Stimulated activated naive B cell treated with anti-CD40 and anti-IgM and Interleukin-4, amounts not matched to agents 10 μg/mL and 1 μg/mL and 100 μg/mL, for 72 hours (primary cell): Measurements from ENCODE around the gene CHD2.
"Not testable (repeated sequence)": the region's sequence is repeated elsewhere in the genome, so short reads cannot be mapped to it uniquely, and the experiment has no call there.

Experiments used
- ATAC-seq, 2 donors: fragments of 150-1000 bp; cut with Tn5 transposase; replicated peaks; 2 replicates each; pipeline ENCODE4 v1.10.0; 2021; ENCODE audit warnings: moderate library complexity in 1 of 2
- DNase-seq: peaks from one replicate; pipeline ENCODE4 v3.0.0; 2021
- H3K27ac Mint-ChIP-seq: one replicate; pipeline ENCODE4 v1.8.0; 2022; ENCODE audit warnings: mild to moderate bottlenecking, mixed read lengths
- H3K27me3 Mint-ChIP-seq, 2 donors: one replicate each; pipeline ENCODE4 v1.8.0; 2022; ENCODE audit warnings: mixed read lengths in 2 of 2
- H3K36me3 Mint-ChIP-seq, 2 donors: one replicate each; pipeline ENCODE4 v1.8.0; 2022; ENCODE audit warnings: mixed read lengths in 2 of 2, mild to moderate bottlenecking in 1 of 2
- H3K4me1 Mint-ChIP-seq, 2 donors: one replicate each; pipeline ENCODE4 v1.8.0; 2022; ENCODE audit warnings: mixed read lengths in 2 of 2, mild to moderate bottlenecking in 1 of 2
- H3K4me3 Mint-ChIP-seq, 2 donors: one replicate each; pipeline ENCODE4 v1.8.0; 2022; ENCODE audit warnings: mild to moderate bottlenecking in 2 of 2, mixed read lengths in 2 of 2, moderate library complexity in 1 of 2
- H3K9me3 Mint-ChIP-seq, 2 donors: one replicate each; pipeline ENCODE4 v1.8.0; 2022; ENCODE audit warnings: mixed read lengths in 2 of 2, mild to moderate bottlenecking in 1 of 2

CHD2 gene

GRCh38 chr15:92899948-92900730, at the start of gene CHD2:
Gene CHD2 (plus strand): TSS chr15:92900324. CDS start chr15:92901238, 914 bp downstream.
- Mint-ChIP-seq H3K4me1 (peaks cover 17 to 46% of the 10 kb centered on the region in 2 donors), H3K4me3 (peak within 1 kb of the TSS; percentile 97 to 100), H3K27me3 (no peaks in the 10 kb centered on the region), H3K27ac (peak within 1 kb of the TSS; percentile 100), H3K36me3 (peaks cover 53 to 70% of the 10 kb centered on the region in 2 donors), H3K9me3 (peaks cover 7 to 8% of the 10 kb centered on the region in 2 donors)
- ATAC-seq: peak; percentile 79 to 80
- peak; percentile 73 for DNase-seq

- ATAC-seq: no peak
- H3K27me3 Mint-ChIP-seq: no peaks in the 10 kb centered on the region
- H3K9me3 Mint-ChIP-seq: peaks cover 0 to 2% of the 10 kb centered on the region in 2 donors
- peaks cover 13 to 33% of the 10 kb centered on the region in 2 donors for H3K4me1 Mint-ChIP-seq
- no peak overlapping the region for H3K4me3 Mint-ChIP-seq
- H3K27ac Mint-ChIP-seq: no peak overlapping the region
- no peaks in the 10 kb centered on the region for H3K36me3 Mint-ChIP-seq
- DNase-seq: no peak
Measured at GRCh38 chr15:92853222-92853621, 46.9 kb upstream of the CHD2 start.

- no peak for DNase-seq
- H3K4me1 Mint-ChIP-seq: peaks cover 0 to 6% of the 10 kb centered on the region in 2 donors
- no peak overlapping the region for H3K27ac Mint-ChIP-seq
Measured at GRCh38 chr15:92861742-92862141, 38.4 kb upstream of the CHD2 start.

GRCh38 chr15:92864127-92864814, 35.9 kb upstream of the CHD2 start:
- Mint-ChIP-seq H3K4me3 (no peak overlapping the region), H3K4me1 (peaks cover 0 to 3% of the 10 kb centered on the region in 2 donors), H3K9me3 (peaks cover 5 to 6% of the 10 kb centered on the region in 2 donors), H3K27me3 (no peaks in the 10 kb centered on the region), H3K36me3 (peaks cover 5 to 6% of the 10 kb centered on the region in 2 donors), H3K27ac (no peak overlapping the region)
- DNase-seq: no peak
- ATAC-seq: no peak

More at GRCh38 chr15:92861742-92862141, 38.4 kb upstream of the CHD2 start:
- Mint-ChIP-seq H3K36me3 (peaks cover 5 to 6% of the 10 kb centered on the region in 2 donors), H3K9me3 (peaks cover 5 to 6% of the 10 kb centered on the region in 2 donors), H3K4me3 (no peak overlapping the region), H3K27me3 (no peaks in the 10 kb centered on the region)
- no peak for ATAC-seq

- Mint-ChIP-seq H3K4me1 (no peaks in the 10 kb centered on the region), H3K4me3 (no peak overlapping the region), H3K27ac (no peak overlapping the region), H3K9me3 (no peaks in the 10 kb centered on the region), H3K36me3 (no peaks in the 10 kb centered on the region), H3K27me3 (no peaks in the 10 kb centered on the region)
- DNase-seq (no peak), ATAC-seq (no peak)
Measured at GRCh38 chr15:92869263-92869940, 30.7 kb upstream of the CHD2 start.

- no peak for ATAC-seq
- H3K27ac Mint-ChIP-seq: no peak overlapping the region
- H3K4me1 Mint-ChIP-seq: no peaks in the 10 kb centered on the region
- no peak for DNase-seq
- no peaks in the 10 kb centered on the region for H3K27me3 Mint-ChIP-seq
- H3K4me3 Mint-ChIP-seq: no peak overlapping the region
- no peaks in the 10 kb centered on the region for H3K9me3 Mint-ChIP-seq
- H3K36me3 Mint-ChIP-seq: no peaks in the 10 kb centered on the region
Measured at GRCh38 chr15:92870010-92870591, 30.0 kb upstream of the CHD2 start.

GRCh38 chr15:92872967-92873366, 27.2 kb upstream of the CHD2 start:
- H3K4me3 Mint-ChIP-seq, H3K4me1 Mint-ChIP-seq, H3K36me3 Mint-ChIP-seq, ATAC-seq, H3K9me3 Mint-ChIP-seq, H3K27me3 Mint-ChIP-seq, H3K27ac Mint-ChIP-seq, DNase-seq: not testable (repeated sequence)

GRCh38 chr15:92877000-92877399, 23.1 kb upstream of the CHD2 start:
- Mint-ChIP-seq H3K4me1 (peaks cover 4 to 33% of the 10 kb centered on the region in 2 donors), H3K27ac (no peak overlapping the region), H3K36me3 (peaks cover 0 to 2% of the 10 kb centered on the region in 2 donors), H3K9me3 (no peaks in the 10 kb centered on the region), H3K4me3 (no peak overlapping the region), H3K27me3 (no peaks in the 10 kb centered on the region)
- no peak for ATAC-seq
- DNase-seq: no peak

GRCh38 chr15:92877416-92877815, 22.7 kb upstream of the CHD2 start:
- Mint-ChIP-seq H3K4me1 (peaks cover 6 to 37% of the 10 kb centered on the region in 2 donors), H3K4me3 (no peak overlapping the region), H3K9me3 (no peaks in the 10 kb centered on the region), H3K27ac (no peak overlapping the region), H3K36me3 (peaks cover 0 to 3% of the 10 kb centered on the region in 2 donors), H3K27me3 (no peaks in the 10 kb centered on the region)
- no peak for DNase-seq
- ATAC-seq: no peak

GRCh38 chr15:92878593-92879053, 21.5 kb upstream of the CHD2 start:
- DNase-seq: no peak
- Mint-ChIP-seq H3K36me3 (peaks cover 2 to 6% of the 10 kb centered on the region in 2 donors), H3K4me1 (peaks cover 6 to 37% of the 10 kb centered on the region in 2 donors), H3K27me3 (no peaks in the 10 kb centered on the region), H3K9me3 (no peaks in the 10 kb centered on the region), H3K4me3 (no peak overlapping the region), H3K27ac (peak overlapping the region; percentile 15)
- no peak for ATAC-seq

GRCh38 chr15:92879949-92880725, 20.0 kb upstream of the CHD2 start:
- no peak for DNase-seq
- no peaks in the 10 kb centered on the region for H3K27me3 Mint-ChIP-seq
- no peak overlapping the region for H3K27ac Mint-ChIP-seq
- H3K36me3 Mint-ChIP-seq: peaks cover 17 to 19% of the 10 kb centered on the region in 2 donors
- H3K4me3 Mint-ChIP-seq: no peak overlapping the region
- no peak for ATAC-seq
- H3K4me1 Mint-ChIP-seq: peaks cover 6 to 37% of the 10 kb centered on the region in 2 donors
- H3K9me3 Mint-ChIP-seq: no peaks in the 10 kb centered on the region

- Mint-ChIP-seq H3K4me3 (peak overlapping the region; percentile 37 to 54), H3K36me3 (peaks cover 17 to 19% of the 10 kb centered on the region in 2 donors), H3K4me1 (peaks cover 6 to 37% of the 10 kb centered on the region in 2 donors), H3K9me3 (no peaks in the 10 kb centered on the region), H3K27me3 (no peaks in the 10 kb centered on the region), H3K27ac (peak overlapping the region; percentile 75)
- ATAC-seq (no peak), DNase-seq (no peak)
Measured at GRCh38 chr15:92880796-92881195, 19.3 kb upstream of the CHD2 start.

GRCh38 chr15:92881211-92881754, 18.8 kb upstream of the CHD2 start:
- no peaks in the 10 kb centered on the region for H3K27me3 Mint-ChIP-seq
- no peaks in the 10 kb centered on the region for H3K9me3 Mint-ChIP-seq
- H3K36me3 Mint-ChIP-seq: peaks cover 20 to 21% of the 10 kb centered on the region in 2 donors
- ATAC-seq (no peak), DNase-seq (no peak)
- peaks cover 6 to 37% of the 10 kb centered on the region in 2 donors for H3K4me1 Mint-ChIP-seq
- H3K27ac Mint-ChIP-seq: peak overlapping the region; percentile 99
- peak overlapping the region; percentile 92 to 93 for H3K4me3 Mint-ChIP-seq
